ENCODE results near the gene GUCA2B. TPM values are rescaled to one million over a fixed set of nuclear protein-coding genes. Genes with fewer than 3 reads are reported as not detected.

GUCA2B gene
- total and polyA plus RNA-seq, 8 donors, result 2.2 to 13.1 (median 4.8) TPM; not detected in 4

DNA sequence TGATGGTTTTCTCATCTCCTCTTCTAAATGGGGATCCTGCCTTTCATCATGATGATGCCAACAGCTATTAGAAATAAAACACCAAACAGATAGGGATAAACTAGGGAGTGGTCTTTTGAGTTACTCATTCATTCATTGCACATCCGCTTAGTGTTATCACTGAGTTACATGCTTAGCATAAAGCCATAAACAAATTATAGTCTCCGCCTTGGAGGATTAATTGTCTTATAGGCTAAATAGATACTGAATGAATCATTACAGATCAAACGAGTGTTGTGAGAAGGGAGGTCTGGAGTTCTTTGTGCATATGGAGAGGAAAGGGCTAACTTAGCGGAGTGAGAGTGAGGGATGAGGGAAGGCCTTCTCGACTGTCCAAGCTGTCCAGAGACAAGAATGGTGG is 19.8 kb upstream of the GUCA2B start:
- Histone ChIP-seq H3K9me3 (no peaks in the 10 kb centered on the region), H3K4me1 (no peaks in the 10 kb centered on the region), H3K27ac (no peak overlapping the region), H3K4me3 (no peak overlapping the region), H3K27me3 (peaks cover 0 to 17% (median 0%) of the 10 kb centered on the region in 3 donors), H3K36me3 (no peaks in the 10 kb centered on the region)
- intact Hi-C loops (cut with DNase I; ENCODE audit: low total_unique reads), result no loop called here
- 66 to 86% (median 78%) methylated on average over 5 of the region's 5 CpGs for WGBS, 5 donors
- no peak for DNase-seq
- TF ChIP-seq, protein P1, sequence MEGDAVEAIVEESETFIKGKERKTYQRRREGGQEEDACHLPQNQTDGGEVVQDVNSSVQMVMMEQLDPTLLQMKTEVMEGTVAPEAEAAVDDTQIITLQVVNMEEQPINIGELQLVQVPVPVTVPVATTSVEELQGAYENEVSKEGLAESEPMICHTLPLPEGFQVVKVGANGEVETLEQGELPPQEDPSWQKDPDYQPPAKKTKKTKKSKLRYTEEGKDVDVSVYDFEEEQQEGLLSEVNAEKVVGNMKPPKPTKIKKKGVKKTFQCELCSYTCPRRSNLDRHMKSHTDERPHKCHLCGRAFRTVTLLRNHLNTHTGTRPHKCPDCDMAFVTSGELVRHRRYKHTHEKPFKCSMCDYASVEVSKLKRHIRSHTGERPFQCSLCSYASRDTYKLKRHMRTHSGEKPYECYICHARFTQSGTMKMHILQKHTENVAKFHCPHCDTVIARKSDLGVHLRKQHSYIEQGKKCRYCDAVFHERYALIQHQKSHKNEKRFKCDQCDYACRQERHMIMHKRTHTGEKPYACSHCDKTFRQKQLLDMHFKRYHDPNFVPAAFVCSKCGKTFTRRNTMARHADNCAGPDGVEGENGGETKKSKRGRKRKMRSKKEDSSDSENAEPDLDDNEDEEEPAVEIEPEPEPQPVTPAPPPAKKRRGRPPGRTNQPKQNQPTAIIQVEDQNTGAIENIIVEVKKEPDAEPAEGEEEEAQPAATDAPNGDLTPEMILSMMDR (IDR thresholded peaks at IDR 0.05), result no peak
- no peak for TF ChIP-seq POLR2A (IDR thresholded peaks at IDR 0.05)
- TF ChIP-seq POLR2AphosphoS5 (IDR thresholded peaks at IDR 0.05), result no peak
- no peak for TF ChIP-seq EP300 (IDR thresholded peaks at IDR 0.05)

DNA sequence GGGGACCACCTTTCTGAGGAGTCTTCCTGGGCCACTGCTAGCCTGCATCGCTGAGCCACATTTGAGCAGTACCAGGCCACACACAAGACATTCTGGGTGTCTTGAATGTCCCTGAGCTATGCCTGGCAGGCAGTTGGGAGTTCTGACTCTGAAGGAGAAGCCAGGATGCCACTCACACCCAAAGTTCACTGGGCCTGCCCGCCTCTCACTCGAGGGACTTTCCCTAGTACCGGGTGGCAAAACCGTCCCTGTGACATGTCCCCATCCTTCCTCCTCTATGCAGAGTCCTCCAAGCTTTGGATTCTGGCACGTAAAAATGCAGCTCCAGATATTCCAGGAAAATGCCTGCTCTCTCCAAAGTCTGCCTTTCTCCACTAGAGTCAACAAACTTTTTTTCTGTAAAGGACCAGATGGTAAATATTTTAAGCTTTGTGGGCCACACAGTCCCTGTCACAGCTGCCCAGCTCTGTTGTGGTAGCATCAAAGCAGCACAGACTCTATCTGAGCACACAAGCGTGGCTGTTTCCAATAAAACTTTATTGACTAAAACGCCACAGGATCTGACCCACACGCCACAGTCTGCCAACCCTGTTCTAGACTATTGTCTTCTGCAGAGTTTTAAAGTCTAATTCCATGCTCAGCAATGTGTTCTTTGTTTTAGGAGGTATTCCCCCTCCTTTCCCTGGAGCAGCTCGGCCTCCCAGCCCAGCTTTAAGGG is 19.2 kb upstream of the GUCA2B start:
- 79 to 86% (median 83%) methylated on average over 10 of the region's 10 CpGs for WGBS, 5 donors
- TF ChIP-seq POLR2AphosphoS5 (IDR thresholded peaks at IDR 0.05) (no peak), EP300 (IDR thresholded peaks at IDR 0.05) (no peak), POLR2A (IDR thresholded peaks at IDR 0.05) (no peak)
- TF ChIP-seq, protein P1 (IDR thresholded peaks at IDR 0.05), result no peak
- no peaks in the 10 kb centered on the region for H3K4me1 ChIP-seq
- H3K4me3 ChIP-seq, result no peak overlapping the region
- no peak for DNase-seq
- H3K9me3 ChIP-seq, result no peaks in the 10 kb centered on the region
- no peak overlapping the region for H3K27ac ChIP-seq
- intact Hi-C loops (cut with DNase I; ENCODE audit: low total_unique reads), result no loop called here
- H3K27me3 ChIP-seq, result peaks cover 0 to 17% (median 0%) of the 10 kb centered on the region in 3 donors
- no peaks in the 10 kb centered on the region for H3K36me3 ChIP-seq

DNA sequence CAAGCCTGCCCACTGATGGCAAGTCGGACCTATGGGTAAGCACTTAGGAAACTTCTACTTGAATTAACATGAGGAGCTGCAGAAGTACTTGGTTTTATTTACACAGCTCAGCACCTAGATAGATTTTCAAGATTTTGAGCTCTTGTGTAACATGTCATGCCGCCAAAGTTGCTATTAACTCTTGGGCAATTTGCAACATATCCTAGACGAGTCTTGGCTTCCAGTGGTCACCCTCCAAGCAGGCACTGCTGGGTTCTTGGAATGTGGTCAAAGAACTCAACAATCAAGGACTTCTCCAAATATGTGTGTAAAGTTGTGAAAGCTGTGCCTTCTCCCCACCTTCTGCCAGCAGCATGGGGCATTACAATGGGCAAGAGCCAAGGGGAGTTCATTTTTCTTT is 17.8 kb upstream of the GUCA2B start:
- Histone ChIP-seq H3K9me3 (no peaks in the 10 kb centered on the region), H3K4me1 (no peaks in the 10 kb centered on the region), H3K36me3 (no peaks in the 10 kb centered on the region), H3K27me3 (peaks cover 0 to 10% (median 0%) of the 10 kb centered on the region in 3 donors), H3K27ac (no peak overlapping the region), H3K4me3 (no peak overlapping the region)
- TF ChIP-seq, protein P1 (IDR thresholded peaks at IDR 0.05), result no peak
- TF ChIP-seq POLR2AphosphoS5 (IDR thresholded peaks at IDR 0.05), result no peak
- TF ChIP-seq POLR2A (IDR thresholded peaks at IDR 0.05), result no peak
- no peak for TF ChIP-seq EP300 (IDR thresholded peaks at IDR 0.05)
- DNase-seq, result no peak
- 27 to 50% (median 49%) methylated on average over 3 of the region's 3 CpGs for WGBS, 5 donors
- intact Hi-C loops (cut with DNase I; ENCODE audit: low total_unique reads), result no loop called here

DNA sequence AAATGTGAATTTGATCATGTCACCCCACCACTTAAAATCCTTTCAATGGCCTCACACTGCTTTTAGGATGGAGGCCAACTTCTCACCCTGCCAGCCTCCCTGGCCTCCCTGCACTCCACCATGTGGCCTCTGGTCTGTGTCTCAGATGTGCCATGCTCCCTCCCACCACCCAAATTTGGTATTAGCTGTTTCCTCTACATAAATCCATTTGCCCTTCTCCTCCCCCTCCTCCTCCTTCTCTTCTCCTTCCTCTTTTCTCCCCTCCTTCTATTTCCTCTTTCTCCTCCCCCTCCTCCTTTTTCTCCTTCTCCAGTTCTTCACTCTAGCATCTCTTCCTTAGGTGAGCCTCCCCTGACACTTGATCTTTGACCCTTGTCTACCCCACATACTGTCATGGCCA is 16.7 kb upstream of the GUCA2B start:
- H3K9me3 ChIP-seq, result no peaks in the 10 kb centered on the region
- no peak overlapping the region for H3K27ac ChIP-seq

More for the DNA sequence above, 16.7 kb upstream of the GUCA2B start:
- no peak for DNase-seq
- no peaks in the 10 kb centered on the region for H3K4me1 ChIP-seq
- intact Hi-C loops (cut with DNase I; ENCODE audit: low total_unique reads), result no loop called here
- TF ChIP-seq POLR2A (IDR thresholded peaks at IDR 0.05) (no peak), EP300 (IDR thresholded peaks at IDR 0.05) (no peak), POLR2AphosphoS5 (IDR thresholded peaks at IDR 0.05) (no peak)
- TF ChIP-seq, protein P1 (IDR thresholded peaks at IDR 0.05), result no peak
- H3K27me3 ChIP-seq, result peaks cover 0 to 16% (median 0%) of the 10 kb centered on the region in 3 donors
- no peak overlapping the region for H3K4me3 ChIP-seq
- H3K36me3 ChIP-seq, result no peaks in the 10 kb centered on the region

Data from stomach (tissue), 9 donors.